WERI-Rb-1 (cell line): ENCODE data around the gene DNAJC5.

Source experiments
- DNase-seq: peaks from one replicate; pipeline ENCODE4 v3.0.0-alpha.2; 2020
- H3K27ac ChIP-seq: fragments of 250-450 bp; sonication (Bioruptor Pico); 2 replicates; pipeline ENCODE4 v1.5.1; 2020; ENCODE audit warnings: mild to moderate bottlenecking, moderate library complexity
- H3K27me3 ChIP-seq: fragments of 250-450 bp; sonication (Bioruptor Pico); 2 replicates; pipeline ENCODE4 v1.5.1; 2021; ENCODE audit warnings: mild to moderate bottlenecking, low read depth, moderate library complexity; ENCODE audit not compliant: insufficient read depth, severe bottlenecking
- H3K36me3 ChIP-seq: fragments of 250-450 bp; sonication (Bioruptor Pico); 2 replicates; pipeline ENCODE4 v1.5.1; 2020; ENCODE audit warnings: mild to moderate bottlenecking, moderate library complexity
- H3K4me3 ChIP-seq: 2 replicates; pipeline ENCODE4 v1.5.1; 2011; ENCODE audit warnings: low read depth, mild to moderate bottlenecking, control low read depth, low read length
- H3K9me3 ChIP-seq: fragments of 250-450 bp; sonication (Bioruptor Pico); 2 replicates; pipeline ENCODE4 v1.5.1; 2021; ENCODE audit warnings: mild to moderate bottlenecking, moderate library complexity; ENCODE audit not compliant: severe bottlenecking
- CTCF ChIP-seq: IDR thresholded peaks from 2 replicates; pipeline ENCODE4 v1.5.1; 2011; ENCODE audit warnings: low read depth, mild to moderate bottlenecking, control low read depth, inconsistent platforms, low read length

DNAJC5 gene

GRCh38 chr20:63893999-63894357, 948 bp upstream of the DNAJC5 start:
- Histone ChIP-seq H3K9me3 (no peaks in the 10 kb centered on the region), H3K27ac (no peak overlapping the region), H3K36me3 (no peaks in the 10 kb centered on the region; the same call in none of the 2 replicates), H3K27me3 (no peaks in the 10 kb centered on the region), H3K4me3 (peak overlapping the region; percentile 46; the same call in 1 of the 2 replicates)
- no peak for DNase-seq
- TF ChIP-seq CTCF, result no peak

DNA sequence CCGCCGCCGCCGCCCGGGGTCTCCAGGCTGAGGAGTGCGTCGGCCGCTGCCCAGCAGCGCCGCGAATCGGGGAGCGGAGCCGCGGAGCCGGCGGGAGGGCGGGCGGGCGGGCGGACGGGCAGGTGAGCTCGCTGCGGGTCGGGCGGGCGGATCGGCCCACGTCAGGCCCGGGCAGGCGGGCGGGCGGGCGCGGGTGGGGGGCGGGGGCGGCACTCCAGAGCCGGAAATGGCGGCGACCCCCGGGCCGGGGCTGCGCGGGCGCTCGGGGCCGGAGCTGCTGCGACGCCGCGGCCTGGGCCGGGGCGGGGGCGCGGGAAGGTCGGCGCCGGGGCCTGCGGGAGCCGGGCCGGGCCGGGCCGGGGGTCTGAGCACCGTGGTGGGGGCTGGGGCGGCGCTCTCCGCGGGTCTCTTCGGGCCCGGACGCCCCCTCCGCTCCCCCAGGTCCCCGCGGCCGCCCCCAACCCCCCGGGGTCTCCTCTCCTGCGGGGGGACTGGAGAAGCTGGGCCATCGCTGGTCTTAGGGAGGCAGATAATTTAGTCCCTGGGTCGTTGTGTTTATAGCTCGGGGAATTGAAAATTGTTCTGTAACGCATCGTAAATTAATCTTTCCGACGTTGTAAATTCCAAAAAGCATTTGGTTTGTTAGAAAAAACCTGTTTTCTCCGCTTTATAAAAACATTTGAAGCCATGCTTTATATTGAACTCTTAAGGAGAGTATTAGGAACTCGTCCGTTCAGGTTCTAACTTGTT, 451 bp downstream of the DNAJC5 start:
- Histone ChIP-seq H3K27me3 (no peaks in the 10 kb centered on the region), H3K27ac (peak overlapping the region; percentile 75), H3K36me3 (no peaks in the 10 kb centered on the region; the same call in none of the 2 replicates), H3K4me3 (peak overlapping the region; percentile 62), H3K9me3 (no peaks in the 10 kb centered on the region)
- DNase-seq, result no peak
- TF ChIP-seq CTCF, result no peak

- Histone ChIP-seq H3K27ac (peak overlapping the region; percentile 75), H3K4me3 (peak overlapping the region; percentile 62), H3K36me3 (no peaks in the 10 kb centered on the region; the same call in none of the 2 replicates), H3K27me3 (no peaks in the 10 kb centered on the region), H3K9me3 (no peaks in the 10 kb centered on the region)
- TF ChIP-seq CTCF, result no peak
- DNase-seq, result no peak
Measured at GRCh38 chr20:63895952-63896263, 982 bp downstream of the DNAJC5 start.

- DNase-seq, result peak; percentile 21
- no peak for TF ChIP-seq CTCF
Measured at GRCh38 chr20:63896264-63897105, 1.6 kb downstream of the DNAJC5 start.

DNA sequence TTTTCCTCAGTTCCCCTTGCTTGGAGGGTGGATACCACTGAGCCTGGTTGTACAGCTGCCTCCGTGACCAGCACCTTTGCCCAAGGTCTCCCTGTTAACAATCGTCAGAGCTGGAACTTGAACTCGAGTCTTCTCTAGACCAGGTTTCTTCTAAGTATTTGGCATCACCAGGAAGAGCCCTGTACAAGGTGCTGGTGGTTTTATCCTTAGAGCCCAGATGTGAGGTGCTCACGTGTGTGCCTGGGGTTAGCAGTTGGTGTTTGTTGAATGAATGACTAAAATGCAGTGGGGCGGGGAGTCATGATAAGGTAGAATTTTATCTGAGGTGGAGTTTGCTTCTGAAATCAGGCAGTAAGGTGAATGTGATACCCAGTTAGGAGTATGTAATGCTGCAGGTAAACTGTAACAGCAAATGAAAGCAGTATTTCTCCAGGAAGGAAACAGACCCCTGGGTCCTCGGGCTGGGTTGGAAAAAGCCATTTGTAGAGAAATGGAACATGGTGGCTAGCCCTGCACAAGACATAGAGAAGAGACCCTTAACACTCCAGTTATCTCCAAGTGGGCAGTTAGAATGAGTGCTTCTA, 3.1 kb downstream of the DNAJC5 start:
- Histone ChIP-seq H3K4me3 (no peak overlapping the region), H3K27ac (peak overlapping the region; percentile 75), H3K9me3 (no peaks in the 10 kb centered on the region), H3K27me3 (no peaks in the 10 kb centered on the region), H3K36me3 (no peaks in the 10 kb centered on the region; the same call in none of the 2 replicates)
- no peak for TF ChIP-seq CTCF
- no peak for DNase-seq

More at GRCh38 chr20:63896264-63897105, 1.6 kb downstream of the DNAJC5 start:
- Histone ChIP-seq H3K9me3 (no peaks in the 10 kb centered on the region), H3K36me3 (no peaks in the 10 kb centered on the region; the same call in none of the 2 replicates), H3K27me3 (no peaks in the 10 kb centered on the region), H3K27ac (peak overlapping the region; percentile 75), H3K4me3 (peak overlapping the region; percentile 62)
